Smooth muscle cell (in vitro differentiated cells): ENCODE results near the gene ASTN2. TPM values are rescaled to one million over a fixed set of nuclear protein-coding genes. Genes with fewer than 3 reads are reported as not detected.
A peak's percentile ranks its signal among the peaks of the same experiment; 100 is the strongest.

ENCODE experiments used
- DNase-seq: peaks from one replicate; lab custom pipeline; 2025; ENCODE audit not compliant: unreplicated experiment; lab: John Stamatoyannopoulos, UW
- H2AFZ ChIP-seq: fragments of 200-600 bp; sonication (generic); 2 replicates; pipeline ENCODE4 v1.6.0; 2016; ENCODE audit warnings: antibody characterized with exemption, low read depth, mild to moderate bottlenecking
- H3F3A ChIP-seq: fragments of 200-600 bp; sonication (generic); 2 replicates; pipeline ENCODE4 v1.6.0; 2017; ENCODE audit warnings: antibody characterized with exemption, low read depth
- H3K27ac ChIP-seq: fragments of 200-600 bp; sonication (generic); 2 replicates; pipeline ENCODE4 v1.5.1; 2016; ENCODE audit warnings: low read depth, mild to moderate bottlenecking
- H3K27me3 ChIP-seq: fragments of 200-600 bp; sonication (generic); 2 replicates; pipeline ENCODE4 v1.6.1; 2016; ENCODE audit warnings: low read depth, mild to moderate bottlenecking
- H3K36me3 ChIP-seq: fragments of 200-600 bp; sonication (generic); 2 replicates; pipeline ENCODE4 v1.5.1; 2016; ENCODE audit warnings: low read depth
- H3K4me1 ChIP-seq: fragments of 200-600 bp; sonication (generic); 2 replicates; pipeline ENCODE4 v1.5.1; 2016; ENCODE audit warnings: low read depth
- H3K4me2 ChIP-seq: fragments of 200-600 bp; sonication (generic); 2 replicates; pipeline ENCODE4 v1.6.0; 2016; ENCODE audit warnings: mild to moderate bottlenecking
- H3K4me3 ChIP-seq: fragments of 200-600 bp; sonication (generic); 2 replicates; pipeline ENCODE4 v1.5.1; 2016; ENCODE audit warnings: mild to moderate bottlenecking
- H3K79me2 ChIP-seq: fragments of 200-600 bp; sonication (generic); 2 replicates; pipeline ENCODE4 v1.6.0; 2016; ENCODE audit warnings: low read depth, mild to moderate bottlenecking
- H3K9ac ChIP-seq: fragments of 200-600 bp; sonication (generic); 2 replicates; pipeline ENCODE4 v1.6.0; 2016; ENCODE audit warnings: low read depth
- H3K9me3 ChIP-seq: fragments of 200-600 bp; sonication (generic); replicated peaks from 2 replicates; pipeline ENCODE4 v1.5.1; 2016; ENCODE audit warnings: low read depth
- H4K20me1 ChIP-seq: fragments of 200-600 bp; sonication (generic); 2 replicates; pipeline ENCODE4 v1.6.0; 2016; ENCODE audit warnings: low read depth
- CTCF ChIP-seq: fragments of 200-600 bp; sonication (generic); IDR thresholded peaks from 2 replicates; pipeline ENCODE4 v1.5.1; 2017; ENCODE audit warnings: borderline replicate concordance, mild to moderate bottlenecking, antibody characterized with exemption; ENCODE audit not compliant: insufficient read depth, poor library complexity, severe bottlenecking
- WGBS: methylation state at CpG from one replicate; pipeline ENCODE4 v1.1.7; 2016; ENCODE audit warnings: low lambda C conversion rate; 5-methylcytosine and 5-hydroxymethylcytosine counted together
- polyA plus RNA-seq: library from polyadenylated mRNA; unstranded; fragments of >200 nt; fragmentation: Nextera tagmentation; extraction: Ambion mirVana; gene quantifications from 2 replicates; pipeline ENCODE4 v1.2.1, GENCODE V29; 2016
- total RNA-seq: library from RNA; depleted of rRNA; stranded (reverse); fragments of >200 nt; gene quantifications from 2 replicates; pipeline ENCODE4 v1.2.3, GENCODE V29; 2014

ASTN2 gene
- total and polyA plus RNA-seq, 2 experiments from 2014 or later: 6.5 to 6.7 TPM

DNA sequence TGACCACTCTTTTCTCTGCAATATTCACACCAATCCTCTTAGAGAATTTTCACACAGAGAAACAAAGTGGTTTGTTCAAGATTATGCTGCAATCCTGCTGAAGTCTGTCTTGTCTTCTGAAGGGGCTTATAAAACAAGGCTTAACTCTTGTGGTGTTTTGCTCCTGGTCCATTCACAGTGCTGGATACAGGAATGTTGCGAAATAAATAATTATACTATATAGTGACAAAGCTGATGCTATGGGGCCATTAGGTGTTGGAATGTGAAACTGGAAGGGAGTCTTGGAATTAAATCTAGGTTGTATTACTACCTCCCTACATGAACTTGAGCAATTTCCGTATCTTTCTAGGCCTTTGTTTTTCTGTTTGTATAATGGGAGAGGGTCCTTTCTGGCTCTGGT is 557.5 kb downstream of the ASTN2 start:
- H3K27me3 ChIP-seq: no peaks in the 10 kb centered on the region
- no peaks in the 10 kb centered on the region for H3K79me2 ChIP-seq
- 48% methylated on average over 2 of the region's 2 CpGs for WGBS
- H3F3A ChIP-seq: no peaks in the 10 kb centered on the region
- TF ChIP-seq CTCF: no peak
- no peak overlapping the region for H2AFZ ChIP-seq
- H3K9ac ChIP-seq: no peak overlapping the region
- peak overlapping the region; percentile 26 for H3K4me2 ChIP-seq
- peak overlapping the region; percentile 66 for H3K27ac ChIP-seq
- H4K20me1 ChIP-seq: no peaks in the 10 kb centered on the region
- no peak overlapping the region for H3K4me3 ChIP-seq
- H3K36me3 ChIP-seq: no peaks in the 10 kb centered on the region
- no peaks in the 10 kb centered on the region for H3K4me1 ChIP-seq
- DNase-seq: no peak
- H3K9me3 ChIP-seq: no peaks in the 10 kb centered on the region

- DNase-seq: no peak
- Histone ChIP-seq H3K9ac (no peak overlapping the region), H3K4me1 (no peaks in the 10 kb centered on the region), H3K4me3 (no peak overlapping the region), H4K20me1 (no peaks in the 10 kb centered on the region), H3K79me2 (no peaks in the 10 kb centered on the region), H3K4me2 (peak overlapping the region; percentile 26), H3K27me3 (no peaks in the 10 kb centered on the region), H2AFZ (no peak overlapping the region), H3K9me3 (no peaks in the 10 kb centered on the region), H3K27ac (peak overlapping the region; percentile 66), H3K36me3 (no peaks in the 10 kb centered on the region), H3F3A (no peaks in the 10 kb centered on the region)
- WGBS: 77% methylated on average over 4 of the region's 4 CpGs
- no peak for TF ChIP-seq CTCF
Measured at GRCh38 chr9:116855881-116856662, 558.8 kb downstream of the ASTN2 start.

- Histone ChIP-seq H3K4me2 (no peak overlapping the region), H3K4me1 (no peaks in the 10 kb centered on the region), H3K36me3 (no peaks in the 10 kb centered on the region), H3K4me3 (no peak overlapping the region), H3F3A (no peaks in the 10 kb centered on the region), H2AFZ (no peak overlapping the region), H3K27me3 (no peaks in the 10 kb centered on the region), H3K79me2 (no peaks in the 10 kb centered on the region), H3K9ac (no peak overlapping the region), H4K20me1 (no peaks in the 10 kb centered on the region), H3K27ac (no peak overlapping the region), H3K9me3 (no peaks in the 10 kb centered on the region)
- no peak for TF ChIP-seq CTCF
- no peak for DNase-seq
- 56% methylated on average over 3 of the region's 3 CpGs for WGBS
Measured at GRCh38 chr9:116849721-116850120, 565.1 kb downstream of the ASTN2 start.

DNA sequence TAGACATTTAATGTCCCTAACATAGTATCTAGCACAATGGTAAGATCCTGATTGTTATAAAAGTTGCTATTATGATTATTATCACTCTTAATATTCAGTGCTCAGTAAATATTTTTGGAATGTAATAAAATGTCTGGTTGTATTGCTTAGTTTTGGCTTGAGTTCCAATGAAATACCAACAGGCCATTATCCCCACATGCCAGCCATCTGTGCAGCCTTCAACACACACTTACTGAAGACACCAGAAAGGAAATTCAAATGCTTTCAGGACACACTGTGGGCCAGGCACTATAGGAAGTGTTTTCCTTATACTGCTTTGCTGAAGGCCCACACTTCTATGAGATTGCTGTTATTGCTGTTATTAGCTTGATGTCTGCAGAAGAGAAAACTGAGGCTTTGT is 570.2 kb downstream of the ASTN2 start:
- H3K9ac ChIP-seq: no peak overlapping the region
- H3K4me1 ChIP-seq: no peaks in the 10 kb centered on the region
- H2AFZ ChIP-seq: no peak overlapping the region
- no peak overlapping the region for H3K4me3 ChIP-seq
- DNase-seq: no peak
- H3K27ac ChIP-seq: no peak overlapping the region
- TF ChIP-seq CTCF: no peak
- H3F3A ChIP-seq: no peaks in the 10 kb centered on the region
- no peaks in the 10 kb centered on the region for H4K20me1 ChIP-seq
- no peak overlapping the region for H3K4me2 ChIP-seq
- no peaks in the 10 kb centered on the region for H3K79me2 ChIP-seq
- no peaks in the 10 kb centered on the region for H3K9me3 ChIP-seq
- no peaks in the 10 kb centered on the region for H3K36me3 ChIP-seq
- no peaks in the 10 kb centered on the region for H3K27me3 ChIP-seq
